AG09319 (cell line): ENCODE results near the gene POLL.

Experiments
- DNase-seq: peaks from one replicate; pipeline ENCODE4 v3.0.0-alpha.2; 2010; ENCODE audit warnings: low read depth; ENCODE audit errors: extremely low read depth
- CTCF ChIP-seq: IDR thresholded peaks from 2 replicates; pipeline ENCODE4 v1.5.1; 2011; ENCODE audit warnings: low read depth, mild to moderate bottlenecking, inconsistent platforms, low read length, moderate library complexity

The POLL gene

DNA sequence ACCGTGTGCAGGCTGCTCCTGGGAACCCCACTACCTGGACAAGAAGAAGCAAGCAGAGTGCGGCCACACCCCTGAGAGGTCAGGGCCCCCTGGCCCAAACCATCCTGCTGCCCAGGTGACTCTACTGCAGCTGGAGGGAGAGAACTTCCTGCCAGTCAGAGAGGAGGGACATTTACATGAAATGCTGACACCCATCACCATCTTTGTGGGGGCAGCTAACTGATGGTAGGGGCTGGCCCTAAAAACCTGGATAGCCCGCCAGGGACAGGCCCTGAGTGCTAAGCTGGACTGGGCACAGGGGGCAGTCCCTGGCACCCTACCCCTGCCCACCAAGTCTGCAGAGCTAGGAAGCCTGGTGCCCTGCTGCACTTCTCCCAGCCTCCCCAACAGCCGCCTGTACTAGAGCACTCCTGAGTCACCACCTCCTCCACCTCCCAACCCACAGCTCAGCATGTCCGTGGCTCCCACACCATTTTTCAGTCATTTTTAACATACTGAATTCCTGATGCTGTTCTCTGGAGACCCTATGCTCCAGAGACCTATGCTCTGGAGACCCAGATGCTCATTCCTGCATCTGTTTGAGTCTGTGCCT lies 27.6 kb upstream of the POLL start:
- no peak for TF ChIP-seq CTCF
- no peak for DNase-seq

GRCh38 chr10:101614663-101615524 lies 26.8 kb upstream of the POLL start:
- TF ChIP-seq CTCF = no peak
- no peak for DNase-seq

GRCh38 chr10:101613646-101614045 lies 25.6 kb upstream of the POLL start:
- no peak for TF ChIP-seq CTCF
- no peak for DNase-seq

GRCh38 chr10:101612872-101613271 lies 24.8 kb upstream of the POLL start:
- no peak for TF ChIP-seq CTCF
- DNase-seq = no peak

- no peak for DNase-seq
- no peak for TF ChIP-seq CTCF
These were observed 24.0 kb upstream of the POLL start for GRCh38 chr10:101612086-101612485.

DNA sequence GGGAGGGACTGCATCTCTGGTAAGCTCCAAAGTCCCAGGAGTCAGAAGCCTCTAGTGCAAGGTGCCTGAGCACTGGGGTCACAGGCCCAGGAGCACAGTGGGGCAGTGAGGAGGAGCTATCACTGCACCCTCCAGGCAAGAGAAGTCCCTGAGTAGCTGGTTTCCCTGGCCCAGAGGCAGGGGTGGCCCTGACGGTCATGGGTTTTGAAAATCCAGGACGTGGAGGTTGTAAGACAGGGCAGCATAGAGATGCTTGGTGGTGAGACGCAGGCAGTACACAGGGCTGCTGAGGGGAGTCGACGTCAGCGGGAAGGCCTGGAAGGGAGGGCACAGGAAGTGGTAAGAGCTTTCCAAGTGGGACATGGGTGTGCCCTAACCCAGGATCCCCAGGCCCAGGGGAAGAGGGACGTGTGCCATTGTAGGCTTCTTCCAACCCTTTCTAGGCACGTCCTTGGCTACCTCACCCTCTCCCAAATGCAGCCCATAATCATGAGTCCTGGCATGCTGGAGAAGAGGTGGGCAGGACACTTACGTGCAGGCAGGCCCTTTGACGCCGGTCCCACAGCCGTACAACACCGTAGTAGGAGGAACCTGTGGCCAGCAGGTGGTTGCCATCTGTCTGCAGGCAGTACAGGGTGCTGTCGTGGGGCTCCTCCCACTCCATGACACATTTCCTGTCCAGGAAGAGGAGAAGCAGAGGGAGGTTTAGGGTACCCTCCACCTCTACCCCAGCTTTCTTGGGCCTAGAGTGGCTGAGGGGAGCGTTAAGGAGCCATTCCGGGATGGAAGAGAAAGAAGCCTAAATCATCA lies 23.2 kb upstream of the POLL start:
- DNase-seq = no peak
- TF ChIP-seq CTCF = no peak

- no peak for TF ChIP-seq CTCF
- no peak for DNase-seq
These were observed 21.4 kb upstream of the POLL start for GRCh38 chr10:101609481-101609880.
